Measurements from ENCODE around the gene SELENOT.

DNA sequence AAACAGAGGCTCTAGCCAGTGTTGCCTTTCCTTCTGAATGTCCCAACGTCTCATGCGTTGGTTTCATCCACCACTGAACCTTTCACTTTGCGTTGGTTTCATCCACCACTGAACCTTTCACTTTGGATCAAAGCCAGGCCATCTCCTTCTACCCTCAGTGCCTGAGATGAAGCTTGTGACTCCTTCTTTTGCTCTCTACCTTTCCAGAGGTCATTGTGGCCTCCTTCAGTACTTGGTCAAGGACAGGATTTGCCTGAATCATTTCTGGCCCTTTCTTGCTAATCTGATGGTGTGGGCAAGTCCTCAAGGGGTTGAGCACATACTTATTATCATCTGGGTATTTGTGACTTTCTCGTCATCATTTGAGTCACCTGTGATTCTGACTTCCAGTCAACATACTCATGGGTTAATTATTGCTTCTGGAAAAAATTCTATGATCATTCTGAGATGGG is 50.0 kb downstream of the SELENOT start:
- TF ChIP-seq, protein P1, sequence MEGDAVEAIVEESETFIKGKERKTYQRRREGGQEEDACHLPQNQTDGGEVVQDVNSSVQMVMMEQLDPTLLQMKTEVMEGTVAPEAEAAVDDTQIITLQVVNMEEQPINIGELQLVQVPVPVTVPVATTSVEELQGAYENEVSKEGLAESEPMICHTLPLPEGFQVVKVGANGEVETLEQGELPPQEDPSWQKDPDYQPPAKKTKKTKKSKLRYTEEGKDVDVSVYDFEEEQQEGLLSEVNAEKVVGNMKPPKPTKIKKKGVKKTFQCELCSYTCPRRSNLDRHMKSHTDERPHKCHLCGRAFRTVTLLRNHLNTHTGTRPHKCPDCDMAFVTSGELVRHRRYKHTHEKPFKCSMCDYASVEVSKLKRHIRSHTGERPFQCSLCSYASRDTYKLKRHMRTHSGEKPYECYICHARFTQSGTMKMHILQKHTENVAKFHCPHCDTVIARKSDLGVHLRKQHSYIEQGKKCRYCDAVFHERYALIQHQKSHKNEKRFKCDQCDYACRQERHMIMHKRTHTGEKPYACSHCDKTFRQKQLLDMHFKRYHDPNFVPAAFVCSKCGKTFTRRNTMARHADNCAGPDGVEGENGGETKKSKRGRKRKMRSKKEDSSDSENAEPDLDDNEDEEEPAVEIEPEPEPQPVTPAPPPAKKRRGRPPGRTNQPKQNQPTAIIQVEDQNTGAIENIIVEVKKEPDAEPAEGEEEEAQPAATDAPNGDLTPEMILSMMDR (conservative IDR thresholded peaks at IDR 0.05 in 1 of 2, IDR thresholded peaks at IDR 0.05 in 1 of 2; ENCODE audit: low read depth in 1 of 2, low read length in 2 of 2): no peak
- TF ChIP-seq EZH2 (IDR thresholded peaks at IDR 0.05; ENCODE audit: low read length, missing control alignments): no peak
